Breast epithelium (tissue), 3 donors: ENCODE results near the gene PTGFR.

Experiments used
- CTCF ChIP-seq, 3 donors: fragments of 450-650 bp; IDR thresholded peaks; one replicate each; pipeline ENCODE4 v1.5.1; 2016 to 2017; ENCODE audit warnings: antibody characterized with exemption in 3 of 3, mild to moderate bottlenecking in 3 of 3, moderate library complexity in 3 of 3
- POLR2A ChIP-seq: fragments of 450-650 bp; IDR thresholded peaks from one replicate; pipeline ENCODE4 v1.6.1; 2016; ENCODE audit warnings: antibody characterized with exemption, mild to moderate bottlenecking, moderate library complexity

GRCh38 chr1:78501203-78501602, 10.4 kb downstream of the PTGFR start:
- TF ChIP-seq POLR2A (no peak), CTCF (IDR thresholded peaks at IDR 0.05) (no peak)
